Adrenal gland (tissue), 12 donors: Measurements from ENCODE around the gene TAB2. TPM values are rescaled to one million over a fixed set of nuclear protein-coding genes. Genes with fewer than 3 reads are reported as not detected.

Experiments
- DNase-seq, 7 donors: peaks; one replicate each; pipeline ENCODE4 v3.0.0-alpha.2; 2019 to 2020
- H3K27ac ChIP-seq, 5 donors: fragments of 200-600 bp; sonication (generic) in 4 of 5; 1 replicate in 3 of 5; 2 replicates in 2 of 5; pipeline versions ENCODE4 v1.5.1 to v1.8.0; 2016 to 2020; ENCODE audit warnings: mild to moderate bottlenecking in 1 of 5
- H3K27me3 ChIP-seq: fragments of 200-600 bp; 2 replicates; pipeline ENCODE4 v1.8.0; 2021
- H3K36me3 ChIP-seq, 2 donors: fragments of 200-600 bp; replicated peaks in 1 of 2; 1 replicate in 1 of 2; 2 replicates in 1 of 2; pipeline versions ENCODE4 v1.5.1 to v1.8.0; 2018 to 2022
- H3K4me1 ChIP-seq, 2 donors: fragments of 200-600 bp; replicated peaks in 1 of 2; 1 replicate in 1 of 2; 2 replicates in 1 of 2; pipeline versions ENCODE4 v1.5.1 to v1.8.0; 2018 to 2021
- H3K4me3 ChIP-seq, 4 donors: fragments of 200-600 bp; sonication (generic) in 3 of 4; one replicate each; pipeline ENCODE4 v1.5.1; 2016 to 2018
- H3K9me3 ChIP-seq, 3 donors: fragments of 200-600 bp; sonication (generic) in 1 of 3; replicated peaks in 1 of 3; 1 replicate in 2 of 3; 2 replicates in 1 of 3; pipeline versions ENCODE4 v1.5.1 to v1.8.0; 2016 to 2021
- POLR2A ChIP-seq, 2 donors: fragments of 450-650 bp; IDR thresholded peaks; one replicate each; pipeline ENCODE4 v1.6.1; 2017; ENCODE audit warnings: antibody characterized with exemption in 2 of 2, mild to moderate bottlenecking in 2 of 2, moderate library complexity in 1 of 2
- WGBS, 4 donors: extraction: QIAGEN DNeasy Blood & Tissue Kit in 2 of 4; methylation state at CpG; one replicate each; pipeline versions ENCODE4 v1.1.5 to v1.1.7; 2013 to 2017; 5-methylcytosine and 5-hydroxymethylcytosine counted together
- intact Hi-C, 2 donors: fragments of 100-400 bp; cut with DNase I; formaldehyde crosslinking; loops; one replicate each; pipeline versions ENCODE4 v1.14.1 to v1.15.0; 2022 to 2023
- polyA plus RNA-seq, 3 donors: library from polyadenylated mRNA; stranded (reverse); fragments of 200-250 nt in 2 of 3; fragments of 350-450 nt in 1 of 3; fragmentation: Illumina TruSeq in 1 of 3; extraction: RNeasy Lipid Tissue Mini Kit (QIAGEN cat#74804) in 1 of 3; gene quantifications; one replicate each; pipeline ENCODE4 v1.2.3, GENCODE V29; 2013 to 2014
- total RNA-seq, 9 donors: library from RNA; depleted of rRNA in 4 of 9; stranded (reverse); fragments of >200 nt in 4 of 9; fragments of 120-200 nt in 1 of 9; fragmentation: NEBNext Ultra II Directional in 1 of 9; extraction: Animal tissue kit (Norgen Biotek cat#: 25700) in 1 of 9; gene quantifications; one replicate each; pipeline versions ENCODE4 v1.1.0 to v1.2.4, GENCODE V29; 2013 to 2023
- TF ChIP-seq, protein P1 (sequence below), 6 experiments: fragments of 450-650 bp in 4 of 6; fragments of 200-600 bp in 2 of 6; sonication (generic) in 1 of 6; IDR thresholded peaks; 1 replicate in 5 of 6; 2 replicates in 1 of 6; pipeline versions ENCODE4 v1.5.1 to v1.8.0; 2016 to 2021; ENCODE audit warnings: antibody characterized with exemption in 6 of 6, mild to moderate bottlenecking in 2 of 6, moderate library complexity in 1 of 6
- donor health status: healthy with polysubstance abuse.
- donor health status: Bipolar disorder and iron deficiency.
- donor health status: DM: yes; HTN: yes; CAD: no.
- donor health status: DM: no; HTN: no; CAD: no.
- donor health status: DM: no; HTN: no; CAD: no.
- donor health status: DM: yes; HTN: yes; CAD: no.

TAB2 gene
- total and polyA plus RNA-seq, 12 donors: 10.8 to 68.8 (median 43.9) TPM

DNA sequence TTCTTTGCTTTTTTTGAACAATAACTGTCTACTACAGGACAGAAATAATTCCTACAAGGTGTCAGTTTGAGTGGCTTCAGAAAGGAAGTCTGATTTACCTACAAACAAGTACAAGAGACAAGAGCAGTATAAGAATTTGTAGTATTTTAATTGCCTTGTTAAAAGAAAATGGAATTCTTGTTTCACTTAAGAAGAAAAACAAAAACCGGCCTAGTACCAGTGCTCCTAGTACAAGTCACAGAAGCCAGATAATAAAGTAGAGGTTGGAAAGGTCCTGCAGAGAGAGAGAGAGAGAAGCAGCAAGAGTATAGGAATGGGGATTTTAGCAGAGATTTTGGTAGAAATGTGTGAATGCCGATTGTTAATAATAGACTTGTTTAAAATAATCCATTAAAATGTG is 6.4 kb downstream of the TAB2 start:
- WGBS, 4 donors: 37 to 52% (median 47%) methylated on average over 2 of the region's 2 CpGs
- Histone ChIP-seq H3K9me3 (no peaks in the 10 kb centered on the region), H3K4me3 (no peak overlapping the region), H3K27ac (peak overlapping the region in 2 of 5 donors; percentile 12 to 35), H3K36me3 (no peaks in the 10 kb centered on the region), H3K4me1 (peaks cover 25 to 94% of the 10 kb centered on the region in 2 donors), H3K27me3 (no peaks in the 10 kb centered on the region)
- no peak for TF ChIP-seq POLR2A (IDR thresholded peaks at IDR 0.05)
- TF ChIP-seq, protein P1, sequence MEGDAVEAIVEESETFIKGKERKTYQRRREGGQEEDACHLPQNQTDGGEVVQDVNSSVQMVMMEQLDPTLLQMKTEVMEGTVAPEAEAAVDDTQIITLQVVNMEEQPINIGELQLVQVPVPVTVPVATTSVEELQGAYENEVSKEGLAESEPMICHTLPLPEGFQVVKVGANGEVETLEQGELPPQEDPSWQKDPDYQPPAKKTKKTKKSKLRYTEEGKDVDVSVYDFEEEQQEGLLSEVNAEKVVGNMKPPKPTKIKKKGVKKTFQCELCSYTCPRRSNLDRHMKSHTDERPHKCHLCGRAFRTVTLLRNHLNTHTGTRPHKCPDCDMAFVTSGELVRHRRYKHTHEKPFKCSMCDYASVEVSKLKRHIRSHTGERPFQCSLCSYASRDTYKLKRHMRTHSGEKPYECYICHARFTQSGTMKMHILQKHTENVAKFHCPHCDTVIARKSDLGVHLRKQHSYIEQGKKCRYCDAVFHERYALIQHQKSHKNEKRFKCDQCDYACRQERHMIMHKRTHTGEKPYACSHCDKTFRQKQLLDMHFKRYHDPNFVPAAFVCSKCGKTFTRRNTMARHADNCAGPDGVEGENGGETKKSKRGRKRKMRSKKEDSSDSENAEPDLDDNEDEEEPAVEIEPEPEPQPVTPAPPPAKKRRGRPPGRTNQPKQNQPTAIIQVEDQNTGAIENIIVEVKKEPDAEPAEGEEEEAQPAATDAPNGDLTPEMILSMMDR (IDR thresholded peaks at IDR 0.05): no peak
- intact Hi-C loops: no loop called here
- no peak for DNase-seq

DNA sequence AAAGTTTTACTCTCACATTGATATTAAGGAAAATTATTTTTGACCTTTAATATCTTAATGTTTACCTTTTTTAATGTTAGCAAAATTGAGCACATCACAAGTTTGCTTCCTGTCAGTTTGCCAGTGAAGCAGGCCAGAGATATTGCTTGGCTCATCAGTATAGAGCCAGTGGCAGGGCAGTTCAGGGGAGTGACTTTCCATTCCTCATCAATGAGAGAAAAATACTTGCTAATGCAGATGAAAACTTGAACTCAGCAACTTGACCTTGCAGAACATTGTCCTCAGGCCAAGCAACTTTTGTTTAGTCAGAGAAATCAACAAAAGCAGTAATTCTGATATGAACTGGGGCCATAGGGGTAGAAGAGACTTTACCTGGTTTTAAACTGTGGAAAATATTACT is 6.9 kb downstream of the TAB2 start:
- TF ChIP-seq POLR2A (IDR thresholded peaks at IDR 0.05): no peak
- TF ChIP-seq, protein P1 (IDR thresholded peaks at IDR 0.05): no peak
- peak in 1 of 7 donors; percentile 21 for DNase-seq
- Histone ChIP-seq H3K9me3 (no peaks in the 10 kb centered on the region), H3K27ac (peak overlapping the region in 2 of 5 donors; percentile 12 to 35), H3K36me3 (no peaks in the 10 kb centered on the region), H3K27me3 (no peaks in the 10 kb centered on the region), H3K4me1 (peaks cover 23 to 89% of the 10 kb centered on the region in 2 donors), H3K4me3 (no peak overlapping the region)
- intact Hi-C loops: no loop called here

DNA sequence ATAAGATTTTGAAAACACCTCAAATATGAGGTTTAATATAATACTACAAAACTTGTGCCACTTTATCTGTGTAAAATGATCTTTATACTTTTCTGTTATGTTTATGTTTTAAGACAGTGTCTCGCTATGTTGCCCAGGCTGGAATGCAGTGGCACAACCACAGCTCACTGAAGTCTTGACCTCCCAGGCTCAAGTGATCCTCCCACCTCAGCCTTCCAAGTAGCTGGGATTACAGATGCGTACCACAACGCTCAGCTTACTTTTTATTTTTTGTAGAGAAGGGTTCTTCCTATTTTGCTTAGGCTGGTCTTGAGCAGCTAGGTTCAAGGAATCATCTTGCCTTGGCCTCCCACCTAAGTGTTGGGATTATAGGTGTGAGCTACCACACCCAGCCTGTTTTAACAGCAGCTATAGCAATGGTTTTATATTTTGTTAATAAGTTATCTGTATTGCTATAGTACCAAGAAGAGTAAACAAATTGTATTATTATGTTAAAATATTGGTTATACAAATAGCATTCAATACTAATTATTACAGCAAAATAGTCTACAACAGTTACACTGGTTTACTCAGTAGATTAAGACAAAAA is 8.2 kb downstream of the TAB2 start:
- no peak overlapping the region for H3K27ac ChIP-seq

DNA sequence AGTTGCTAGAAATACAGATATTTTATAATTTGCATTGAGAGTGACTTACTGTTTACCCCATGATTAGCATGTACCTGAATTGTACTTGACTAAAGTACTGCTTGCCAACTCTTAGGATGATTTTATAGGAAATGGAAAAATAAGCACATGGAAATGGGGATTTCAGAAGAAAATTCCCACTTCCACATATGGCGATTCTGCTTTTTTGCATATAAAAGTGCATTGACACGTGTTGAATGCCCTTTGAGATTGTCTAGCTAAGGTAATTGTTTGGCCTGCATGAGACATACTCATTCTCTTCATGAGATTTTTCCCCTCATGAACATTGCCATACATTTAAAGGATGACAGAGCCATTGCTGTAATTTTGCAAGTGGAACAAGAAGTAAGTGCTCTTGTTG is 10.1 kb downstream of the TAB2 start:
- no peak for DNase-seq
- Histone ChIP-seq H3K27ac (no peak overlapping the region), H3K4me3 (no peak overlapping the region), H3K27me3 (no peaks in the 10 kb centered on the region), H3K4me1 (peaks cover 24 to 85% of the 10 kb centered on the region in 2 donors), H3K36me3 (no peaks in the 10 kb centered on the region), H3K9me3 (no peaks in the 10 kb centered on the region)
- TF ChIP-seq POLR2A (IDR thresholded peaks at IDR 0.05): no peak
- TF ChIP-seq, protein P1 (IDR thresholded peaks at IDR 0.05): no peak
- WGBS, 4 donors: 85 to 95% (median 89%) methylated on average over 2 of the region's 2 CpGs
- intact Hi-C loops: no loop called here

More for the DNA sequence above, 8.2 kb downstream of the TAB2 start:
- TF ChIP-seq, protein P1 (IDR thresholded peaks at IDR 0.05): no peak
- no peak for TF ChIP-seq POLR2A (IDR thresholded peaks at IDR 0.05)
- intact Hi-C loops: no loop called here
- H3K9me3 ChIP-seq: no peaks in the 10 kb centered on the region
- WGBS, 4 donors: 87 to 100% (median 89%) methylated on average over 3 of the region's 3 CpGs
- H3K27me3 ChIP-seq: no peaks in the 10 kb centered on the region
- peaks cover 14 to 84% of the 10 kb centered on the region in 2 donors for H3K4me1 ChIP-seq
- no peak overlapping the region for H3K4me3 ChIP-seq
- H3K36me3 ChIP-seq: no peaks in the 10 kb centered on the region
- no peak for DNase-seq
